Esophagus squamous epithelium (tissue), 5 donors: ENCODE results near the gene FIGNL2. TPM values are rescaled to one million over a fixed set of nuclear protein-coding genes. Genes with fewer than 3 reads are reported as not detected.

Experiments used
- DNase-seq: peaks from one replicate; lab custom pipeline; 2025; lab: John Stamatoyannopoulos, UW
- H3K27ac ChIP-seq, 4 donors: fragments of 200-600 bp; sonication (generic); one replicate each; pipeline ENCODE4 v1.5.1; 2016 to 2019; ENCODE audit warnings: mild to moderate bottlenecking in 1 of 4
- H3K27me3 ChIP-seq, 4 donors: fragments of 200-600 bp; sonication (generic); 1 replicate in 3 of 4; 2 replicates in 1 of 4; pipeline versions ENCODE4 v1.5.1 to v1.6.0; 2017 to 2021; ENCODE audit warnings: antibody characterized with exemption in 1 of 4
- H3K36me3 ChIP-seq, 3 donors: fragments of 200-600 bp; sonication (generic); one replicate each; pipeline ENCODE4 v1.5.1; 2016 to 2019
- H3K4me1 ChIP-seq, 3 donors: fragments of 200-600 bp; sonication (generic); one replicate each; pipeline ENCODE4 v1.5.1; 2017 to 2019
- H3K4me3 ChIP-seq, 4 donors: fragments of 200-600 bp; sonication (generic); 1 replicate in 3 of 4; 2 replicates in 1 of 4; pipeline ENCODE4 v1.5.1; 2016 to 2019; ENCODE audit warnings: mild to moderate bottlenecking in 2 of 4, moderate library complexity in 1 of 4
- H3K9me3 ChIP-seq, 3 donors: fragments of 200-600 bp; sonication (generic); one replicate each; pipeline ENCODE4 v1.5.1; 2016 to 2019
- POLR2A ChIP-seq, 4 donors: fragments of 450-650 bp; IDR thresholded peaks; one replicate each; pipeline ENCODE4 v1.6.1; 2017; ENCODE audit warnings: antibody characterized with exemption in 4 of 4, mild to moderate bottlenecking in 4 of 4, moderate library complexity in 3 of 4
- WGBS, 2 donors: methylation state at CpG; one replicate each; pipeline ENCODE4 v1.1.5; 2018; 5-methylcytosine and 5-hydroxymethylcytosine counted together
- intact Hi-C: fragments of 100-400 bp; cut with DNase I; formaldehyde crosslinking; loops from one replicate; pipeline ENCODE4 v1.15.0; 2022
- total RNA-seq, 4 donors: library from RNA; depleted of rRNA; stranded (reverse); fragments of >200 nt; gene quantifications; one replicate each; pipeline ENCODE4 v1.1.0, GENCODE V29; 2016
- TF ChIP-seq, protein P1 (sequence below), 6 experiments: fragments of 450-650 bp in 4 of 6; fragments of 200-600 bp in 2 of 6; sonication (generic) in 2 of 6; IDR thresholded peaks; one replicate each; pipeline ENCODE4 v1.5.1; 2016 to 2019; ENCODE audit warnings: antibody characterized with exemption in 6 of 6, mild to moderate bottlenecking in 4 of 6, moderate library complexity in 4 of 6
- donor health status: DM: yes; HTN: yes; CAD: no.

The FIGNL2 gene
- total RNA-seq, 4 donors from 2014 or later, result 0.18 to 0.38 (median 0.19) TPM; not detected in 1

DNA sequence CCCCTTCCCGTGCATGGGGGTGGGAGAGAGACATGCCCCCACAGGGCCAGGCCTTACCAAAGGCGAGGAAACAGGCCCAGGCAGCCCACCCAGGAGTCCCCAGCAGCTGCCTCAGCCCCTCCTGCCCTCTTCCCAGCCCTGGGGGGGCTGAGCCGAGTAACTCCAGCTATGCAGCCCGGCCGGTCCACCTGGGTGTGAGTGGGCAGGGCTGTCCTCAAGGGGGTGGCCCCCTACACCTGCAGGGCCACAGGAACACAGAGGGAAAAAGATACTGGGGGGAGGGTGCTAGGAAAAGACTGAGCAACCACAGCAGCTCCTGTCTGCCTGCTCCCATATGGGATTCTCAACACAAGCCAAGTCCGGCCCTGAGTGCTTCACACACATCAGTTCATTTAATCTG, 7.6 kb downstream of the FIGNL2 start:
- no peak for TF ChIP-seq POLR2A (IDR thresholded peaks at IDR 0.05)
- TF ChIP-seq, protein P1, sequence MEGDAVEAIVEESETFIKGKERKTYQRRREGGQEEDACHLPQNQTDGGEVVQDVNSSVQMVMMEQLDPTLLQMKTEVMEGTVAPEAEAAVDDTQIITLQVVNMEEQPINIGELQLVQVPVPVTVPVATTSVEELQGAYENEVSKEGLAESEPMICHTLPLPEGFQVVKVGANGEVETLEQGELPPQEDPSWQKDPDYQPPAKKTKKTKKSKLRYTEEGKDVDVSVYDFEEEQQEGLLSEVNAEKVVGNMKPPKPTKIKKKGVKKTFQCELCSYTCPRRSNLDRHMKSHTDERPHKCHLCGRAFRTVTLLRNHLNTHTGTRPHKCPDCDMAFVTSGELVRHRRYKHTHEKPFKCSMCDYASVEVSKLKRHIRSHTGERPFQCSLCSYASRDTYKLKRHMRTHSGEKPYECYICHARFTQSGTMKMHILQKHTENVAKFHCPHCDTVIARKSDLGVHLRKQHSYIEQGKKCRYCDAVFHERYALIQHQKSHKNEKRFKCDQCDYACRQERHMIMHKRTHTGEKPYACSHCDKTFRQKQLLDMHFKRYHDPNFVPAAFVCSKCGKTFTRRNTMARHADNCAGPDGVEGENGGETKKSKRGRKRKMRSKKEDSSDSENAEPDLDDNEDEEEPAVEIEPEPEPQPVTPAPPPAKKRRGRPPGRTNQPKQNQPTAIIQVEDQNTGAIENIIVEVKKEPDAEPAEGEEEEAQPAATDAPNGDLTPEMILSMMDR (IDR thresholded peaks at IDR 0.05), result no peak
- intact Hi-C loops, result no loop called here
- Histone ChIP-seq H3K36me3 (no peaks in the 10 kb centered on the region), H3K27ac (no peak overlapping the region), H3K27me3 (peaks cover 0 to 99% (median 7%) of the 10 kb centered on the region in 4 donors), H3K9me3 (no peaks in the 10 kb centered on the region), H3K4me3 (no peak overlapping the region), H3K4me1 (no peaks in the 10 kb centered on the region)
- 78 to 92% methylated on average over 1 to 3 of the region's 6 CpGs for WGBS, 2 donors
- DNase-seq, result no peak

DNA sequence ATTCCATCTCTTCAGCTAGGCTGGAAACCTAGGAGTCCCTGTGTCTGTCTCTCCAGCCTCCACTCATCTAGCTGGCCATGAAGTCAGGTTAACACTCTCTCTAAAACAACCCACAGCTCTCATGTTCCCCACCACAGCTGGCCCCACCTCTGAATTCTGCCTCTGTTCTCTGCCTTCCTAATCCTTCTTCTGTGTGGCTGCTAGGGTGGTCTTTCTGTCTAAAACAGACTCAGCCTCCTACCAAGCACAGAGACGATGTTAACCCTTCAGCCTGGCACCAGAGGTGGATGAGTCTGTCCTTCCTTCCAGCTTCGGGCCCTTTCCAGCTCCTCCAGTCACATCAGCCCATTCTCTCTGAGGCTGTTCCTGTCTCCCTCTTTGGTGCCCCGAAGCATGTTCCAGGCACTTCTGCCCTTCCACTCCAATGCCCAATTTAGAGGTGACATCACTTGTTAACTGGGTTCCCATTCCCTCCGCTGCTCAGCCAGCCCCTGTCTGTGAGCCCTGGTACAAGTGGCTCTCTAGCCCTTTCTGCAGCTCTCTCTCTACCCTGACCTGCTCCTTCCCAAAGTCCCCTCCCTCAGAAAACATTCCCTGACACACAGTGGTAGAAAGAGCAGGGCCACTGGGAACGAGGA, 9.1 kb downstream of the FIGNL2 start:
- 60 to 70% methylated on average over 5 of the region's 5 CpGs for WGBS, 2 donors
- H3K9me3 ChIP-seq, result no peaks in the 10 kb centered on the region
- DNase-seq, result no peak
- no peak overlapping the region for H3K4me3 ChIP-seq
- H3K27ac ChIP-seq, result no peak overlapping the region
- peaks cover 0 to 98% (median 0%) of the 10 kb centered on the region in 4 donors for H3K27me3 ChIP-seq
- H3K36me3 ChIP-seq, result no peaks in the 10 kb centered on the region
- H3K4me1 ChIP-seq, result no peaks in the 10 kb centered on the region
- TF ChIP-seq, protein P1 (IDR thresholded peaks at IDR 0.05), result no peak
- no peak for TF ChIP-seq POLR2A (IDR thresholded peaks at IDR 0.05)
- intact Hi-C loops, result no loop called here

DNA sequence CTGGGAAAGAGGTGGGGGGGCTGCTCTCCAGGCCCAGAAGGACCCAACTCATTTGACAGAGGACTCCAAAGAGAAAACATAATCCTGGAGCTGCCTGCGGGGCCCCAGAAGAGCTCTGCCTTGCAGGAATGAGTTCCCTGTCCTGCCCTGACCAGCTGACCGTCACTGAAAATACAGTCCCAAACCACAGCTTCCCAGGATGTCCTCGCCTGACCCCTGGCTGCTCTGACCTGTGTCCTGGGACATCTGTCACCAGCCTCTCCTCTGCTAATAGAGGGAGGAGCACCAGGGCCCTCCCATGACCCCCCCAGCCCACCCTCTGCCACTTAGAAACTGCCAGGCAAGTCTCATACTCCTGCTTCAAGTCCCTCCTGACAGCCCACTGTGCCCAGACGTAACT, 9.8 kb downstream of the FIGNL2 start:
- no peak overlapping the region for H3K4me3 ChIP-seq
- H3K9me3 ChIP-seq, result no peaks in the 10 kb centered on the region
- WGBS, 2 donors, result 52 to 63% methylated on average over 1 to 2 of the region's 4 CpGs
- TF ChIP-seq POLR2A (IDR thresholded peaks at IDR 0.05), result no peak
- TF ChIP-seq, protein P1 (IDR thresholded peaks at IDR 0.05), result no peak
- H3K27me3 ChIP-seq, result peaks cover 0 to 98% (median 0%) of the 10 kb centered on the region in 4 donors
- no peak for DNase-seq
- H3K36me3 ChIP-seq, result no peaks in the 10 kb centered on the region
- no peaks in the 10 kb centered on the region for H3K4me1 ChIP-seq
- intact Hi-C loops, result no loop called here
- H3K27ac ChIP-seq, result no peak overlapping the region

DNA sequence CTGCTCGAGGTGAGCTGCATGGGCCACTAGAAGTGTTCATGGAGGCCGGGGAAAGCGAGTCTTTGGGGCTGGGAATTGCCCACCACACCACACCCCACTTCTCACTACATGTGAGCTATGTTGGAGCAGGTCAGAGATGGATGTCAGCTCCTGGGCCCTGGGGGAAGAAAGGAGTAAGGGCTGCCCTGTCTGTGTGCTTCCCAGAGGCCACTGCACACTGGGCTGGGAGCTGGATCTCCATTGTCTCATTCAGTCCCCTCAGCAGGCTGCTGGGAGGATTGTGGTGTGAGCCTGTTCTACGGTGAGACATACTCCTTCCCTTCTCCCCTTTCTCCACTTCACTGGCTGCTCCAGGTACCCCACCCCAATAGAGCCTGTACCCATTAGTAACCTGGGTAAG, 10.5 kb downstream of the FIGNL2 start:
- intact Hi-C loops, result no loop called here
- 17 to 90% methylated on average over 1 to 3 of the region's 4 CpGs for WGBS, 2 donors

DNA sequence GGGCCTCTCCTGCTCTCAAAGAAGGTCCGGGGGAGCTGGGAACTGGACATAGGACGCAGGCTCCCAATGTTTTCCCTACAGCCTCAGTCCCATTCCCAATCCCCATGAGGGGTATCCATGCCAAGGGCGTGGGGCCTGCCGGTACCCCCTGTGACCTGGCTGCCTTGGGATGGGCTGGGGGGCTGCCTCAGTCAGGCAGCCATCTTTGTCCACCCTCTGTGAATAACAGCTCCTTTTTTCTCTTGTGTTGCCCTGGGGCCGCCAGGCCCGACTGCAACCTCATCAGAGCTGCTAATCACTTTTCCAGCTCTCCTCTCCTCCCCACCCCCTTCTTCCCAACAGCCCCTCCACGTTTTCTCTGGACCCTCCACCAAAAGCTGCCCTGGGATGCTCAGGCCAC, 11.2 kb downstream of the FIGNL2 start:
- peaks cover 0 to 98% (median 0%) of the 10 kb centered on the region in 4 donors for H3K27me3 ChIP-seq
- 62 to 75% methylated on average over 6 to 7 of the region's 7 CpGs for WGBS, 2 donors

More for the DNA sequence above, 10.5 kb downstream of the FIGNL2 start:
- no peak for DNase-seq
- Histone ChIP-seq H3K4me1 (no peaks in the 10 kb centered on the region), H3K4me3 (no peak overlapping the region), H3K27me3 (peaks cover 0 to 98% (median 0%) of the 10 kb centered on the region in 4 donors), H3K27ac (no peak overlapping the region), H3K36me3 (no peaks in the 10 kb centered on the region), H3K9me3 (no peaks in the 10 kb centered on the region)
- no peak for TF ChIP-seq POLR2A (IDR thresholded peaks at IDR 0.05)
- TF ChIP-seq, protein P1 (IDR thresholded peaks at IDR 0.05), result no peak

More for the DNA sequence above, 11.2 kb downstream of the FIGNL2 start:
- no peak for TF ChIP-seq POLR2A (IDR thresholded peaks at IDR 0.05)
- TF ChIP-seq, protein P1 (IDR thresholded peaks at IDR 0.05), result no peak
- intact Hi-C loops, result no loop called here
- Histone ChIP-seq H3K9me3 (no peaks in the 10 kb centered on the region), H3K36me3 (no peaks in the 10 kb centered on the region), H3K4me3 (no peak overlapping the region), H3K4me1 (peaks cover 0 to 4% (median 0%) of the 10 kb centered on the region in 3 donors), H3K27ac (no peak overlapping the region)
- no peak for DNase-seq
